Mucosa of descending colon (tissue), 3 donors: ENCODE data around the gene SPRN. TPM values are rescaled to one million over a fixed set of nuclear protein-coding genes. Genes with fewer than 3 reads are reported as not detected.

ENCODE experiments used
- ATAC-seq: fragments of 200-7000 bp; cut with Tn5 transposase; one replicate; pipeline ENCODE4 v1.9.1; 2020; ENCODE audit warnings: mild to moderate bottlenecking, moderate library complexity
- DNase-seq, 3 donors: peaks; one replicate each; pipeline ENCODE4 v3.0.0-alpha.2; 2020
- H3K36me3 ChIP-seq: fragments of 200-600 bp; one replicate; pipeline ENCODE4 v1.8.0; 2021; ENCODE audit warnings: low read depth, mild to moderate bottlenecking
- H3K4me1 ChIP-seq: fragments of 200-600 bp; one replicate; pipeline ENCODE4 v1.8.0; 2021; ENCODE audit warnings: low read depth, mild to moderate bottlenecking
- H3K4me3 ChIP-seq: fragments of 200-600 bp; one replicate; pipeline ENCODE4 v1.8.0; 2021; ENCODE audit warnings: mild to moderate bottlenecking
- H3K9me3 ChIP-seq: fragments of 200-600 bp; one replicate; pipeline ENCODE4 v1.8.0; 2021; ENCODE audit warnings: mild to moderate bottlenecking
- intact Hi-C, 2 donors: fragments of 100-400 bp; cut with DNase I in 1 of 2; cut with micrococcal nuclease in 1 of 2; formaldehyde crosslinking; loops; one replicate each; pipeline versions ENCODE4 v1.11.0 to v1.11.1; 2022; cut with DNase I, micrococcal nuclease
- total RNA-seq, 3 donors: library from RNA; stranded (reverse); fragmentation: NEBNext Ultra II Directional in 2 of 3; extraction: Animal tissue kit (Norgen Biotek cat#: 25700) in 2 of 3; gene quantifications; one replicate each; pipeline versions ENCODE4 v1.2.1 to v1.2.4, GENCODE V29; 2021 to 2023
- TF ChIP-seq, protein P1 (sequence below): fragments of 200-600 bp; IDR thresholded peaks from one replicate; pipeline ENCODE4 v1.8.0; 2022; ENCODE audit warnings: antibody characterized with exemption, mild to moderate bottlenecking
- donor health status: DM: no; HTN: no; CAD: no; lungs with moderate emphysema.
- donor health status: DM: no; HTN: no; CAD: no.
- donor health status: DM: no; HTN: yes; CAD: no.

Gene SPRN
- total RNA-seq, 3 donors from 2014 or later: 0.25 TPM; not detected in 2

DNA sequence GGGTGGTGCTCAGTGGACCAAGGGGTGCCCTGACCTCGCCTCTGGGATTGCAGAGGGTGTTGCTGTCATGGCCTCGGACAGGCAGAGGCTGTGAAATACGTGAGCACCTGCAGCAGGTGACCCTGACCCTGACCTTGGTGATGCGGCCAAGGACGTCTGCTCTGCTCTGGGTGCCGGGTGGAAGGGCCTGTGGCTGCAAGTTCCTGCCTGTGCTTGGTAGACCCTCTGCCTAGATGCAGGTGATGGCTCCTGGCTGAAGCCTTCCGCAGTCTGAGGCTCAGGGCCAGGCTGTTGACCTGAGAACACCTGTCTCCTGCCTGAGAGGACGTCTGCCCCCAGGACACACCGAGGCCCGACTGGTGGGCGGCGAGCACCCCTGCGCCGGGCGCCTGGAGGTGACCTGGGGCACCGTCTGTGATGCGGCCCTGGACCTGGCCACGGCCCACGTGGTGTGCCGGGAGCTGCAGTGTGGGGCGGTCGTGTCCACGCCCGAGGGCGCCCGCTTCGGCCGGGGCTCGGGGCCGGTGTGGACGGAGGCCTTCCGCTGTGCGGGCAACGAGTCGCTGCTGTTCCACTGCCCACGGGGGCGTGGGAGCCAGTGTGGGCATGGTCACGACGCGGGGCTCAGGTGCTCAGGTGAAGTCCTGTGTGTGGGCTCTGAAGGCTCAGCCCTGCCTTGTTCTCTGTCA, 33.7 kb upstream of the SPRN start:
- TF ChIP-seq, protein P1, sequence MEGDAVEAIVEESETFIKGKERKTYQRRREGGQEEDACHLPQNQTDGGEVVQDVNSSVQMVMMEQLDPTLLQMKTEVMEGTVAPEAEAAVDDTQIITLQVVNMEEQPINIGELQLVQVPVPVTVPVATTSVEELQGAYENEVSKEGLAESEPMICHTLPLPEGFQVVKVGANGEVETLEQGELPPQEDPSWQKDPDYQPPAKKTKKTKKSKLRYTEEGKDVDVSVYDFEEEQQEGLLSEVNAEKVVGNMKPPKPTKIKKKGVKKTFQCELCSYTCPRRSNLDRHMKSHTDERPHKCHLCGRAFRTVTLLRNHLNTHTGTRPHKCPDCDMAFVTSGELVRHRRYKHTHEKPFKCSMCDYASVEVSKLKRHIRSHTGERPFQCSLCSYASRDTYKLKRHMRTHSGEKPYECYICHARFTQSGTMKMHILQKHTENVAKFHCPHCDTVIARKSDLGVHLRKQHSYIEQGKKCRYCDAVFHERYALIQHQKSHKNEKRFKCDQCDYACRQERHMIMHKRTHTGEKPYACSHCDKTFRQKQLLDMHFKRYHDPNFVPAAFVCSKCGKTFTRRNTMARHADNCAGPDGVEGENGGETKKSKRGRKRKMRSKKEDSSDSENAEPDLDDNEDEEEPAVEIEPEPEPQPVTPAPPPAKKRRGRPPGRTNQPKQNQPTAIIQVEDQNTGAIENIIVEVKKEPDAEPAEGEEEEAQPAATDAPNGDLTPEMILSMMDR: no peak
- intact Hi-C loops: no loop called here

GRCh38 chr10:133457100-133457841, 32.8 kb upstream of the SPRN start:
- TF ChIP-seq, protein P1: no peak
- no peak for DNase-seq
- no peak for ATAC-seq
- intact Hi-C loops: no loop called here
- H3K4me1 ChIP-seq: no peaks in the 10 kb centered on the region
- H3K9me3 ChIP-seq: no peaks in the 10 kb centered on the region
- no peaks in the 10 kb centered on the region for H3K36me3 ChIP-seq
- H3K4me3 ChIP-seq: no peak overlapping the region

More for the DNA sequence above, 33.7 kb upstream of the SPRN start:
- ATAC-seq (no peak), DNase-seq (no peak)
- H3K36me3 ChIP-seq: no peaks in the 10 kb centered on the region
- no peak overlapping the region for H3K4me3 ChIP-seq
- no peaks in the 10 kb centered on the region for H3K4me1 ChIP-seq
- H3K9me3 ChIP-seq: no peaks in the 10 kb centered on the region

GRCh38 chr10:133456041-133456951, 31.9 kb upstream of the SPRN start:
- no peak for ATAC-seq
- no peak for DNase-seq
- Histone ChIP-seq H3K9me3 (no peaks in the 10 kb centered on the region), H3K36me3 (no peaks in the 10 kb centered on the region), H3K4me1 (no peaks in the 10 kb centered on the region), H3K4me3 (no peak overlapping the region)
- intact Hi-C loops: no loop called here
- TF ChIP-seq, protein P1: no peak

GRCh38 chr10:133455611-133456031, 31.2 kb upstream of the SPRN start:
- TF ChIP-seq, protein P1: no peak

GRCh38 chr10:133455196-133455595, 30.8 kb upstream of the SPRN start:
- intact Hi-C loops: no loop called here
- Histone ChIP-seq H3K4me1 (no peaks in the 10 kb centered on the region), H3K36me3 (no peaks in the 10 kb centered on the region), H3K9me3 (no peaks in the 10 kb centered on the region), H3K4me3 (no peak overlapping the region)
- DNase-seq: no peak
- TF ChIP-seq, protein P1: no peak
- no peak for ATAC-seq

More at GRCh38 chr10:133455611-133456031, 31.2 kb upstream of the SPRN start:
- no peaks in the 10 kb centered on the region for H3K4me1 ChIP-seq
- intact Hi-C loops: no loop called here
- no peak overlapping the region for H3K4me3 ChIP-seq
- no peaks in the 10 kb centered on the region for H3K36me3 ChIP-seq
- no peaks in the 10 kb centered on the region for H3K9me3 ChIP-seq
- ATAC-seq: no peak
- no peak for DNase-seq
